B cell (primary cell): ENCODE data around the gene PDE4A. TPM values are rescaled to one million over a fixed set of nuclear protein-coding genes. Genes with fewer than 3 reads are reported as not detected.

Experiments
- ATAC-seq: fragments of 200-7000 bp; cut with Tn5 transposase; one replicate; pipeline ENCODE4 v1.10.0; 2021; ENCODE audit warnings: low read depth, mild to moderate bottlenecking, moderate number of reproducible peaks, moderate library complexity
- CTCF ChIA-PET: fragments of 350-600 bp; sonication (Branson Sonifier 250); formaldehyde crosslinking; loops from one replicate; lab custom pipeline; 2021; ENCODE audit warnings: antibody characterized with exemption, inconsistent platforms; lab: Charles Lee
- POLR2A ChIA-PET: fragments of 350-600 bp; sonication (Branson Sonifier 250); formaldehyde crosslinking; loops from one replicate; lab custom pipeline; 2021; ENCODE audit warnings: antibody characterized with exemption; lab: Charles Lee
- DNase-seq: peaks from one replicate; pipeline ENCODE4 v3.0.0; 2013
- H2AFZ ChIP-seq: 2 replicates; pipeline ENCODE4 v1.6.1; 2012; ENCODE audit warnings: mild to moderate bottlenecking, low read depth, low read length; ENCODE audit not compliant: insufficient read depth, poor library complexity, severe bottlenecking
- H3K27ac ChIP-seq, 2 donors: 1 replicate in 1 of 2; 2 replicates in 1 of 2; pipeline ENCODE4 v1.5.1; 2012 to 2013; ENCODE audit warnings: low read length in 2 of 2, mild to moderate bottlenecking in 2 of 2, moderate library complexity in 1 of 2
- H3K27me3 ChIP-seq, 4 experiments: fragments of 200-600 bp in 1 of 4; sonication (generic) in 1 of 4; replicated peaks in 1 of 4; 1 replicate in 2 of 4; 2 replicates in 2 of 4; pipeline versions ENCODE4 v1.6.1 to v1.7.0; 2013 to 2016; ENCODE audit warnings: low read length in 3 of 4, mild to moderate bottlenecking in 2 of 4, mixed read lengths in 1 of 4, moderate library complexity in 1 of 4; ENCODE audit not compliant: insufficient read depth in 4 of 4, control insufficient read depth in 3 of 4; ENCODE audit errors: control extremely low read depth in 1 of 4
- H3K36me3 ChIP-seq, 2 experiments: replicated peaks in 1 of 2; 1 replicate in 1 of 2; 2 replicates in 1 of 2; pipeline versions ENCODE4 v1.6.1 to v1.7.1; 2013; ENCODE audit warnings: low read length in 1 of 2; ENCODE audit not compliant: insufficient read depth in 2 of 2, control insufficient read depth in 1 of 2; ENCODE audit errors: control extremely low read depth in 1 of 2, extremely low read depth in 1 of 2
- H3K4me1 ChIP-seq, 2 donors: fragments of 200-600 bp in 1 of 2; sonication (generic) in 1 of 2; 1 replicate in 1 of 2; 2 replicates in 1 of 2; pipeline versions ENCODE4 v1.5.1 to v1.6.1; 2013 to 2017; ENCODE audit warnings: low read length in 2 of 2; ENCODE audit not compliant: control insufficient read depth in 2 of 2, insufficient read depth in 2 of 2
- H3K4me2 ChIP-seq: replicated peaks from 2 replicates; pipeline ENCODE3; 2012; ENCODE audit warnings: mild to moderate bottlenecking, low read depth, low read length; ENCODE audit not compliant: poor library complexity, severe bottlenecking
- H3K4me3 ChIP-seq, 5 experiments: fragments of 200-600 bp in 1 of 5; sonication (generic) in 1 of 5; 1 replicate in 3 of 5; 2 replicates in 2 of 5; pipeline versions ENCODE4 v1.5.1 to v1.7.0; 2011 to 2016; ENCODE audit warnings: low read length in 4 of 5, mild to moderate bottlenecking in 4 of 5, low read depth in 2 of 5, control low read depth in 1 of 5, moderate library complexity in 1 of 5; ENCODE audit not compliant: insufficient read depth in 1 of 5; ENCODE audit errors: control extremely low read depth in 1 of 5, extremely low read depth in 1 of 5
- H3K79me2 ChIP-seq: fragments of 200-600 bp; sonication (generic); one replicate; pipeline ENCODE4 v1.6.0; 2016; ENCODE audit warnings: low read length; ENCODE audit not compliant: control insufficient read depth, insufficient read depth
- H3K9ac ChIP-seq: fragments of 200-600 bp; sonication (generic); 2 replicates; pipeline ENCODE4 v1.6.1; 2017; ENCODE audit warnings: mild to moderate bottlenecking, low read length, moderate library complexity
- H3K9me3 ChIP-seq, 3 donors: one replicate each; pipeline versions ENCODE4 v1.6.1 to v1.7.1; 2013; ENCODE audit warnings: low read length in 2 of 3; ENCODE audit not compliant: control insufficient read depth in 2 of 3, insufficient read depth in 1 of 3; ENCODE audit errors: control extremely low read depth in 1 of 3
- H4K20me1 ChIP-seq: 2 replicates; pipeline ENCODE4 v1.6.0; 2012; ENCODE audit warnings: mild to moderate bottlenecking, low read length; ENCODE audit not compliant: insufficient read depth, control insufficient read depth, poor library complexity, severe bottlenecking
- H3K27ac Mint-ChIP-seq: one replicate; pipeline ENCODE4 v1.8.0; 2021; ENCODE audit warnings: mixed read lengths
- H3K27me3 Mint-ChIP-seq: one replicate; pipeline ENCODE4 v1.8.0; 2021; ENCODE audit warnings: mixed read lengths
- H3K4me1 Mint-ChIP-seq: one replicate; pipeline ENCODE4 v1.8.0; 2021; ENCODE audit warnings: mixed read lengths
- H3K4me3 Mint-ChIP-seq: one replicate; pipeline ENCODE4 v1.8.0; 2021; ENCODE audit warnings: mixed read lengths
- H3K9me3 Mint-ChIP-seq: one replicate; pipeline ENCODE4 v1.8.0; 2022; ENCODE audit warnings: mixed read lengths; ENCODE audit not compliant: insufficient read depth
- EZH2 ChIP-seq: IDR thresholded peaks from 2 replicates; pipeline ENCODE4 v1.6.1; 2012; ENCODE audit warnings: borderline replicate concordance, low read depth, mild to moderate bottlenecking, moderate library complexity, low read length; ENCODE audit not compliant: insufficient read depth, poor library complexity, severe bottlenecking
- WGBS: methylation state at CpG from one replicate; pipeline ENCODE4 v1.1.5; 2013; ENCODE audit warnings: missing lambda C conversion rate; ENCODE audit not compliant: insufficient coverage; 5-methylcytosine and 5-hydroxymethylcytosine counted together
- intact Hi-C: fragments of 100-400 bp; cut with micrococcal nuclease; formaldehyde crosslinking; loops from one replicate; pipeline ENCODE4 v1.10.0; 2022
- polyA plus RNA-seq: library from polyadenylated mRNA; depleted of rRNA; stranded (reverse); fragments of >200 nt; gene quantifications from 2 replicates; pipeline ENCODE4 v1.2.3, GENCODE V29; 2012
- total RNA-seq, 2 donors: library from RNA; stranded (reverse); fragments of 120-200 nt in 1 of 2; gene quantifications; 1 replicate in 1 of 2; 2 replicates in 1 of 2; pipeline versions ENCODE4 v1.2.3 to v1.2.4, GENCODE V29; 2013 to 2022
- TF ChIP-seq, protein P1 (sequence below): fragments of 200-600 bp; IDR thresholded peaks from one replicate; pipeline ENCODE4 v1.8.0; 2022; ENCODE audit warnings: antibody characterized with exemption, mild to moderate bottlenecking

PDE4A gene
- total and polyA plus RNA-seq, 2 donors (not counting 1 experiment from before 2014, with no cell fraction given) = 1.5 to 10.9 TPM

DNA sequence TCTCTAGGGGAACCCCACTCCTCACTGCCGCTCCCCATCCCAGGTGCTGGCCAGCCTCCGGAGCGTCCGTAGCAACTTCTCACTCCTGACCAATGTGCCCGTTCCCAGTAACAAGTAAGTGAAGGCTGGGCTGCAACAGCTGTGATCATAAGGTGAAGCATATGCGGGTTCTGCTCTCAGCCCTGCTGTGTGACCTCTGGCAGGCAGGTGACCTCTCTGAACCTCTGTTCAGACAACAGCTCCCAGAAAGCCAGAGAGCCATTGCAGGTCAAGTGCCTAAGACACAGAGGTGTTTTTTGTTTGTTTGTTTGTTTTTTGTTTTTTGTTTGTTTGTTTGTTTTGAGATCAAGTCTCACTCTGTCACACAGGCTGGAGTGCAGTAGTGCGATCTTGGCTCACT, 28.7 kb downstream of the PDE4A start:
- H3K79me2 ChIP-seq = no peaks in the 10 kb centered on the region
- H3K36me3 ChIP-seq = no peaks in the 10 kb centered on the region
- no peak overlapping the region for H3K27ac ChIP-seq
- H3K9me3 ChIP-seq = no peaks in the 10 kb centered on the region
- peaks cover 0 to 5% (median 0%) of the 10 kb centered on the region in 4 experiments for H3K27me3 ChIP-seq
- DNase-seq = no peak
- H3K4me1 ChIP-seq = peaks cover 0 to 5% of the 10 kb centered on the region in 2 donors
- H3K4me3 ChIP-seq = no peak overlapping the region
- intact Hi-C loops = no loop called here
- 93% methylated on average over 4 of the region's 7 CpGs for WGBS
- no peak overlapping the region for H3K27ac Mint-ChIP-seq
- no peak overlapping the region for H3K4me3 Mint-ChIP-seq
- peaks cover 6% of the 10 kb centered on the region for H3K4me1 Mint-ChIP-seq
- H4K20me1 ChIP-seq = no peaks in the 10 kb centered on the region
- POLR2A ChIA-PET = interaction anchor here (0.6 kb wide), 1 partner anchor 78 kb away, joined by 3 read pairs; no protein-coding TSS in a partner anchor
- H3K9me3 Mint-ChIP-seq = no peaks in the 10 kb centered on the region
- no peak overlapping the region for H3K4me2 ChIP-seq
- TF ChIP-seq EZH2 = no peak
- TF ChIP-seq, protein P1, sequence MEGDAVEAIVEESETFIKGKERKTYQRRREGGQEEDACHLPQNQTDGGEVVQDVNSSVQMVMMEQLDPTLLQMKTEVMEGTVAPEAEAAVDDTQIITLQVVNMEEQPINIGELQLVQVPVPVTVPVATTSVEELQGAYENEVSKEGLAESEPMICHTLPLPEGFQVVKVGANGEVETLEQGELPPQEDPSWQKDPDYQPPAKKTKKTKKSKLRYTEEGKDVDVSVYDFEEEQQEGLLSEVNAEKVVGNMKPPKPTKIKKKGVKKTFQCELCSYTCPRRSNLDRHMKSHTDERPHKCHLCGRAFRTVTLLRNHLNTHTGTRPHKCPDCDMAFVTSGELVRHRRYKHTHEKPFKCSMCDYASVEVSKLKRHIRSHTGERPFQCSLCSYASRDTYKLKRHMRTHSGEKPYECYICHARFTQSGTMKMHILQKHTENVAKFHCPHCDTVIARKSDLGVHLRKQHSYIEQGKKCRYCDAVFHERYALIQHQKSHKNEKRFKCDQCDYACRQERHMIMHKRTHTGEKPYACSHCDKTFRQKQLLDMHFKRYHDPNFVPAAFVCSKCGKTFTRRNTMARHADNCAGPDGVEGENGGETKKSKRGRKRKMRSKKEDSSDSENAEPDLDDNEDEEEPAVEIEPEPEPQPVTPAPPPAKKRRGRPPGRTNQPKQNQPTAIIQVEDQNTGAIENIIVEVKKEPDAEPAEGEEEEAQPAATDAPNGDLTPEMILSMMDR = no peak
- no peak overlapping the region for H2AFZ ChIP-seq
- H3K9ac ChIP-seq = no peak overlapping the region
- H3K27me3 Mint-ChIP-seq = peaks cover 9% of the 10 kb centered on the region
- CTCF ChIA-PET = no interaction called here
- ATAC-seq = no peak

DNA sequence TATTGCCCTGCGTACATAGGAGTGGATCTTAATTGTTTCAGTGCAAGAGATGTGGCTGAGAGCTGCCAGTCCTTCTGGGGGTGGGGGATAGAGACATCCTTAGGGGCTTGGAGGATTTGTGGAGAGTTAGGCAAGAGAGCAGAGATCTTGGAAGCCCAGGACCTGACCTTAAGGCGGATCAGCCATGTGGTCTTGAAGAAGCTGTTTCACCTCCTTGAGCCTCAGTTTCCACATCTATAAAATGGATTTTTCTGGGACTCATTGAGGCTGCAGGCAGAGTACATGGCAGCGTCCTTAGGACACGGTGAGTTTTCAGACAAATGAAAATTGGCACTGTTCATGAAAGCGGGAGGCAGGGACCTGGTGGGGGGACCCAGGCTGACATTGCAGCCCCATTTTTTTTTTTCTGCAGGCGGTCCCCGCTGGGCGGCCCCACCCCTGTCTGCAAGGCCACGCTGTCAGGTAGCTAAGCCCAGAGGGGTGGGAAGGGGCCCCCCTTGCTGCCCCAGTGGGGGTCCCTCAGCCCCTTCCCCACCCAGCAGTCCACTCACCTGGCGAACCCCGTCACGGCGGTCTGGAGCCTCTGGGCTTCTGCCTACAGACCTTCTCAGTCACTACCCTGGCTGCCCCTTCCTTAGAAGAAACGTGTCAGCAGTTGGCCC, 30.0 kb downstream of the PDE4A start:
- H3K36me3 ChIP-seq = no peaks in the 10 kb centered on the region
- POLR2A ChIA-PET = no interaction called here
- 97% methylated on average over 11 of the region's 14 CpGs for WGBS

More for the DNA sequence above, 30.0 kb downstream of the PDE4A start:
- Histone ChIP-seq H3K4me3 (no peak overlapping the region), H4K20me1 (no peaks in the 10 kb centered on the region), H2AFZ (no peak overlapping the region), H3K9ac (no peak overlapping the region), H3K4me2 (no peak overlapping the region), H3K27me3 (peaks cover 0 to 9% (median 0%) of the 10 kb centered on the region in 4 experiments), H3K4me1 (peaks cover 0 to 5% of the 10 kb centered on the region in 2 donors), H3K79me2 (no peaks in the 10 kb centered on the region), H3K27ac (no peak overlapping the region), H3K9me3 (no peaks in the 10 kb centered on the region)
- H3K27ac Mint-ChIP-seq = no peak overlapping the region
- H3K4me3 Mint-ChIP-seq = no peak overlapping the region
- intact Hi-C loops = no loop called here
- no peaks in the 10 kb centered on the region for H3K9me3 Mint-ChIP-seq
- no peak for DNase-seq
- H3K27me3 Mint-ChIP-seq = peaks cover 9% of the 10 kb centered on the region
- peaks cover 6% of the 10 kb centered on the region for H3K4me1 Mint-ChIP-seq
- ATAC-seq = no peak
- no peak for TF ChIP-seq EZH2
- TF ChIP-seq, protein P1 = no peak
- CTCF ChIA-PET = interaction anchor here (2.3 kb wide), 1 partner anchor 14 kb away, joined by 10 read pairs; no protein-coding TSS in a partner anchor
